Activated T-helper 1 cell treated with anti-CD3 and anti-CD28 coated beads, Interleukin-12 subunit alpha, Interleukin-12 subunit beta, Interleukin-2, Interleukin-4 antibody, amounts not matched to agents 30 ng/mL and 10 ng/mL and 1 ng/mL, durations not matched to agents 14 hours and 24 hours and 36 hours (primary cell): Measurements from ENCODE around the gene MAN1A1. TPM values are rescaled to one million over a fixed set of nuclear protein-coding genes. Genes with fewer than 3 reads are reported as not detected.

Experiments
- DNase-seq: peaks from one replicate; pipeline ENCODE4 v3.0.0; 2021; ENCODE audit warnings: low spot score
- H3K27ac Mint-ChIP-seq: one replicate; pipeline ENCODE4 v1.8.0; 2021; ENCODE audit warnings: mild to moderate bottlenecking, mixed read lengths
- H3K27me3 Mint-ChIP-seq: one replicate; pipeline ENCODE4 v1.8.0; 2022; ENCODE audit warnings: mild to moderate bottlenecking, moderate library complexity, mixed read lengths; ENCODE audit not compliant: insufficient read depth
- H3K36me3 Mint-ChIP-seq: one replicate; pipeline ENCODE4 v1.8.0; 2021; ENCODE audit warnings: low read depth, mixed read lengths
- H3K4me1 Mint-ChIP-seq: one replicate; pipeline ENCODE4 v1.8.0; 2021; ENCODE audit warnings: low read depth, mixed read lengths
- H3K4me3 Mint-ChIP-seq: one replicate; pipeline ENCODE4 v1.8.0; 2021; ENCODE audit warnings: mild to moderate bottlenecking, moderate library complexity, mixed read lengths
- H3K9me3 Mint-ChIP-seq: one replicate; pipeline ENCODE4 v1.8.0; 2021; ENCODE audit warnings: mixed read lengths
- intact Hi-C: fragments of 100-400 bp; cut with micrococcal nuclease; formaldehyde crosslinking; loops from one replicate; pipeline ENCODE4 v1.15.1; 2024
- total RNA-seq: library from RNA; stranded (reverse); gene quantifications from 2 replicates; pipeline ENCODE4 v1.2.3, GENCODE V29; 2022

Gene MAN1A1
- total RNA-seq, 1 donor from 2014 or later, result 50.1 TPM

- Mint-ChIP-seq H3K4me3 (no peak overlapping the region), H3K27me3 (no peaks in the 10 kb centered on the region), H3K27ac (no peak overlapping the region), H3K9me3 (peaks cover under 1% of the 10 kb centered on the region), H3K4me1 (peaks cover 22% of the 10 kb centered on the region), H3K36me3 (peaks cover 44% of the 10 kb centered on the region)
- no peak for DNase-seq
- intact Hi-C loops, result no loop called here
These were observed 63.5 kb downstream of the MAN1A1 start for GRCh38 chr6:119285908-119286625.

DNA sequence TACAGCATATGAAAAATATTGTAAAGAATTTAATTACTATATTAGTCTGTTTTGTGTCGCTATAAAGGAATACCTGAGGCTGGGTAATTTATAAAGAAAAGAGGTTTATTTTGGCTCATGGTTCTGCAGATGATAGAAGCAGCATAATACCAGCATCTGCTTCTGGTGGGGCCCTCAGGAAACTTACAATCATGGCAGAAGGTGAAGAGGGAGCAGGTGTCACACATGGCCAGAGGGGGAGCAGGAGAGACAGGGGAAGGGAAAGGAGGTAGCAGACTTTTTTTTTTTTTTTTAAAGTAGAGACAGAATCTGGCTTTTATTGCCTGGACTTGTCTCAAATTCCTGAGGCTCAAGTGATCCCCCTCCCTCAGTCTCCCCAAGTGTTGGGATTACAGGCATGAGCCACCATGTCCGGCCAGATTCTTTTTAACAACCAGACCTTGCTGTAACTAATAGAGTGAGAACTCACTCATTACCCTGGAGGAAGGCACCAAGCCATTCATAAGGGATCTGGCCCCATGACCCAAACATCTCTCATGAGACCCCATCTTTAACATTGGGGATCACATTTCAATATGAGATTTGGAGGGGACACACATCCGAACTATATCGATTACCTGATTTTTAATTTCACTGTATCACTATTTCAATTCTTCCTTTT lies 64.6 kb downstream of the MAN1A1 start:
- intact Hi-C loops, result no loop called here
- no peak overlapping the region for H3K27ac Mint-ChIP-seq
- no peaks in the 10 kb centered on the region for H3K9me3 Mint-ChIP-seq
- peaks cover 22% of the 10 kb centered on the region for H3K4me1 Mint-ChIP-seq
- DNase-seq, result no peak
- no peak overlapping the region for H3K4me3 Mint-ChIP-seq
- H3K36me3 Mint-ChIP-seq, result peaks cover 40% of the 10 kb centered on the region
- H3K27me3 Mint-ChIP-seq, result no peaks in the 10 kb centered on the region

GRCh38 chr6:119283979-119284545 lies 65.5 kb downstream of the MAN1A1 start:
- Mint-ChIP-seq H3K36me3 (peaks cover 34% of the 10 kb centered on the region), H3K27ac (no peak overlapping the region), H3K4me1 (peaks cover 22% of the 10 kb centered on the region), H3K27me3 (no peaks in the 10 kb centered on the region), H3K4me3 (no peak overlapping the region), H3K9me3 (no peaks in the 10 kb centered on the region)
- intact Hi-C loops, result loop anchor here (2.0 kb wide), 1 partner anchor 13 kb away; no protein-coding TSS in a partner anchor
- DNase-seq, result no peak

GRCh38 chr6:119283214-119283613 lies 66.3 kb downstream of the MAN1A1 start:
- peaks cover 22% of the 10 kb centered on the region for H3K4me1 Mint-ChIP-seq
- H3K4me3 Mint-ChIP-seq, result no peak overlapping the region
- DNase-seq, result no peak
- H3K27me3 Mint-ChIP-seq, result no peaks in the 10 kb centered on the region
- intact Hi-C loops, result loop anchor here (2.0 kb wide), 1 partner anchor 14 kb away; no protein-coding TSS in a partner anchor
- H3K36me3 Mint-ChIP-seq, result peaks cover 32% of the 10 kb centered on the region
- H3K9me3 Mint-ChIP-seq, result no peaks in the 10 kb centered on the region
- no peak overlapping the region for H3K27ac Mint-ChIP-seq

- Mint-ChIP-seq H3K4me1 (peaks cover 16% of the 10 kb centered on the region), H3K36me3 (peaks cover 23% of the 10 kb centered on the region), H3K9me3 (no peaks in the 10 kb centered on the region), H3K4me3 (no peak overlapping the region), H3K27ac (no peak overlapping the region), H3K27me3 (no peaks in the 10 kb centered on the region)
- intact Hi-C loops, result no loop called here
- no peak for DNase-seq
These were observed 68.9 kb downstream of the MAN1A1 start for GRCh38 chr6:119280668-119281067.

DNA sequence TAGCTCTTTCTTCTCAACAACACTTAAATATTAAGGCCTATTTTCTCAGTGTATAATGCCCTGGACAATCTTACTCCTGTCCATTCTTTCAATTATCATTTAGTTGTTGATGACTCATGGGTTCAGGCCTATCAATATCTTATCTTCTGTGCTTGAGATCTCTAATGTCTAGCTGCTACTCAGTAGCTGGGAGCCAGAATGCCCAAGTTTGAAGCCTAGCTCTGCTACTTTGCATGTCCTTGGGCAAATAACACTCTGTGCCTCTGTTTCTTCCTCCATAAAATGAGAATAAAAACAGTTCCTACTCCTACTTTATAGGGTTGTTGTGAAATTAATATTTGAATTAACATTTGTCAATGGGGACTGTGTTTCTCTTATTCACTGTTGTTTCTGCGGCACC lies 69.5 kb downstream of the MAN1A1 start:
- Mint-ChIP-seq H3K27me3 (no peaks in the 10 kb centered on the region), H3K4me3 (no peak overlapping the region), H3K9me3 (no peaks in the 10 kb centered on the region), H3K27ac (no peak overlapping the region), H3K4me1 (peaks cover 16% of the 10 kb centered on the region), H3K36me3 (peaks cover 22% of the 10 kb centered on the region)
- no peak for DNase-seq
- intact Hi-C loops, result no loop called here

GRCh38 chr6:119278625-119279024 lies 70.9 kb downstream of the MAN1A1 start:
- Mint-ChIP-seq H3K27ac (no peak overlapping the region), H3K4me3 (no peak overlapping the region), H3K27me3 (no peaks in the 10 kb centered on the region), H3K36me3 (peaks cover 20% of the 10 kb centered on the region), H3K9me3 (no peaks in the 10 kb centered on the region), H3K4me1 (peaks cover 14% of the 10 kb centered on the region)
- intact Hi-C loops, result no loop called here
- no peak for DNase-seq

DNA sequence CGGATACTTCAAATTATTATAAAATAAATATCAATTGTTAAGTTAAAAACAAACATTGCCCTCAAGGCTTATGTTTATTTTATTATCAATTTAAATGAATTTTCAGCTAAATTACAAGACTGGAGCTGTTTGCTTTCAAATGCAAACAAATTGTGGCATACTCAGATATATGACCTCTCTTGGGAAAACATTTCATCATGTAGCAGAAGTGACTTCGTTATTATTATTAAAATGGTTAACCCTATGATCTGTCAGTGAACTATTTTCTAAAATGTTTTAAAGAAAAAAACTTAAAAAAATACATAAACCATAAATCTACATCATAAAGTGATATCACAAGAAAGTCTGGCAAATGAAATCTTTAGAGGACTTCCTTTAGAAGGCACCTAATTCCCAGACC lies 72.5 kb downstream of the MAN1A1 start:
- Mint-ChIP-seq H3K4me1 (peaks cover 5% of the 10 kb centered on the region), H3K27me3 (no peaks in the 10 kb centered on the region), H3K27ac (no peak overlapping the region), H3K9me3 (peaks cover 3% of the 10 kb centered on the region), H3K36me3 (peaks cover 21% of the 10 kb centered on the region), H3K4me3 (no peak overlapping the region)
- intact Hi-C loops, result no loop called here
- DNase-seq, result no peak

DNA sequence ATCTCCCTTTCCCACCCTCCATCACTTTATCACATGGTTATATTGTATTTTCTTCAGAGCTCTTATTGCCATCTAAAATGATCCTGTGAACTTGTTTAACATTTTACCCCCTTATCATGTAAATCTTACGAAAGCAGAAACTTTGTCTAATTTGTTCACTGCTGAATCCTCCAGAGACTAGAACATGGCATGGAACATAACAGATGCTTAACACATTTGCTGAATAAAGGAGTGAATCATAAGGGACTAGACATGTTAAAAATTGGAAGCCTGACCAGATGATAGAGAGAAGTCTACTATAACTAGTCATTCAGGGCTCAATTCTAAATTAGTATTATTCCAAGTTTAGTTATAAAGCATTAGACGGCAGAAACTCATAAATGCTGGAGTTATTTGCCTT lies 73.3 kb downstream of the MAN1A1 start:
- intact Hi-C loops, result no loop called here
- peaks cover 20% of the 10 kb centered on the region for H3K36me3 Mint-ChIP-seq
- H3K27me3 Mint-ChIP-seq, result no peaks in the 10 kb centered on the region

DNA sequence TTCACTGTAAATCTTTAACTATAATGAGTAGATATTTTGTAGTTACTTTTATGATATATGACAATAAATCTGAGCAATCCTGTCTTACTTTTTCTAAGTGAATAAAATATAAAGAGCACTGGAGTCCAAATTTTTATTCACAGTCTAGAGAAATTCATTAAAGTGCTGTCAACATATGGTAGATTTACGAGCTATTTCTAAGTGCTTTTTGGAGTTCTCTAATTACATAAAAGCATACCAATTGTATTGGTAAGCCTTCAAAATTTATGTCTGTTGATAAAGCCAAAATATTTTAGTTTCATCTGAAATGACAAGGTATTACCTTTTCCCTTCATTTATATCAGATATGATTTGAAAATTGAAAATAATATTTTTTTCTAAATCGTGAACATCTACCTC lies 75.4 kb downstream of the MAN1A1 start:
- H3K36me3 Mint-ChIP-seq, result peaks cover 31% of the 10 kb centered on the region
- H3K4me3 Mint-ChIP-seq, result no peak overlapping the region
- H3K27ac Mint-ChIP-seq, result no peak overlapping the region
- DNase-seq, result no peak
- peaks cover 5% of the 10 kb centered on the region for H3K4me1 Mint-ChIP-seq
- H3K27me3 Mint-ChIP-seq, result no peaks in the 10 kb centered on the region
- H3K9me3 Mint-ChIP-seq, result peaks cover 18% of the 10 kb centered on the region
- intact Hi-C loops, result no loop called here

More for the DNA sequence above, 73.3 kb downstream of the MAN1A1 start:
- H3K4me1 Mint-ChIP-seq, result peaks cover 5% of the 10 kb centered on the region
- peaks cover 9% of the 10 kb centered on the region for H3K9me3 Mint-ChIP-seq
- no peak overlapping the region for H3K4me3 Mint-ChIP-seq
- no peak for DNase-seq
- no peak overlapping the region for H3K27ac Mint-ChIP-seq

- H3K27ac Mint-ChIP-seq, result no peak overlapping the region
- no peak overlapping the region for H3K4me3 Mint-ChIP-seq
- H3K4me1 Mint-ChIP-seq, result peaks cover 11% of the 10 kb centered on the region
- peaks cover 18% of the 10 kb centered on the region for H3K9me3 Mint-ChIP-seq
- intact Hi-C loops, result no loop called here
- H3K27me3 Mint-ChIP-seq, result no peaks in the 10 kb centered on the region
- peaks cover 37% of the 10 kb centered on the region for H3K36me3 Mint-ChIP-seq
- no peak for DNase-seq
These were observed 76.0 kb downstream of the MAN1A1 start for GRCh38 chr6:119273272-119274196.

GRCh38 chr6:119270545-119270944 lies 79.0 kb downstream of the MAN1A1 start:
- Mint-ChIP-seq H3K36me3 (peaks cover 43% of the 10 kb centered on the region), H3K27me3 (no peaks in the 10 kb centered on the region), H3K27ac (no peak overlapping the region), H3K4me1 (peaks cover 32% of the 10 kb centered on the region), H3K4me3 (no peak overlapping the region), H3K9me3 (peaks cover 18% of the 10 kb centered on the region)
- no peak for DNase-seq
- intact Hi-C loops, result no loop called here
